22Rv1 (cell line): ENCODE measurements around the gene PIK3R6.

Experiments used
- H3K27ac ChIP-seq: fragments of 450-650 bp; 2 replicates; pipeline ENCODE4 v1.5.1; 2017
- CTCF ChIP-seq: fragments of 450-650 bp; IDR thresholded peaks from 2 replicates; pipeline ENCODE4 v1.5.1; 2017; ENCODE audit warnings: mild to moderate bottlenecking
- ZFX ChIP-seq: fragments of 450-650 bp; IDR thresholded peaks from 2 replicates; pipeline ENCODE4 v1.6.1; 2017; ENCODE audit warnings: antibody characterized with exemption, borderline replicate concordance

PIK3R6 gene

GRCh38 chr17:8867361-8867981 lies at the start of gene PIK3R6:
TSS of gene PIK3R6 (minus strand) at chr17:8867674. CDS start at chr17:8849794, 17,880 bp downstream.
- no peak within 1 kb of the TSS for H3K27ac ChIP-seq
- no peak for TF ChIP-seq ZFX
- TF ChIP-seq CTCF = no peak

- no peak overlapping the region for H3K27ac ChIP-seq
- TF ChIP-seq CTCF (no peak), ZFX (no peak)
These were observed 49.0 kb upstream of the PIK3R6 start for GRCh38 chr17:8916466-8916865.

GRCh38 chr17:8914554-8914953 lies 47.1 kb upstream of the PIK3R6 start:
- no peak overlapping the region for H3K27ac ChIP-seq
- TF ChIP-seq ZFX (no peak), CTCF (no peak)

- no peak overlapping the region for H3K27ac ChIP-seq
- TF ChIP-seq CTCF (no peak), ZFX (no peak)
These were observed 46.4 kb upstream of the PIK3R6 start for GRCh38 chr17:8913879-8914278.

- TF ChIP-seq CTCF (no peak), ZFX (no peak)
- H3K27ac ChIP-seq = no peak overlapping the region
These were observed 45.6 kb upstream of the PIK3R6 start for GRCh38 chr17:8913091-8913490.

- TF ChIP-seq ZFX (no peak), CTCF (no peak)
- no peak overlapping the region for H3K27ac ChIP-seq
These were observed 44.9 kb upstream of the PIK3R6 start for GRCh38 chr17:8912084-8912981.

- TF ChIP-seq ZFX = no peak
- no peak overlapping the region for H3K27ac ChIP-seq
These were observed 43.6 kb upstream of the PIK3R6 start for GRCh38 chr17:8910969-8911604.
